K562 (cell line): ENCODE data around the gene PATL2. TPM values are rescaled to one million over a fixed set of nuclear protein-coding genes. Genes with fewer than 3 reads are reported as not detected.
A peak's percentile ranks its signal among the peaks of the same experiment; 100 is the strongest.

Source experiments
- BACH1 ChIP-seq: fragments of 200-800 bp; sonication (Bioruptor generic); IDR thresholded peaks from 2 replicates; pipeline ENCODE4 v1.6.1; 2016; ENCODE audit warnings: missing genetic modification characterization, missing compliant biosample characterization
- BCLAF1 ChIP-seq, 2 experiments: fragments of 450-650 bp in 1 of 2; IDR thresholded peaks; 2 replicates each; pipeline ENCODE4 v1.6.1; 2011 to 2017; ENCODE audit warnings: low read depth in 2 of 2, antibody characterized with exemption in 1 of 2, borderline replicate concordance in 1 of 2, low read length in 1 of 2, mild to moderate bottlenecking in 1 of 2, mixed read lengths in 1 of 2; ENCODE audit not compliant: control insufficient read depth in 1 of 2
- BHLHE40 ChIP-seq: IDR thresholded peaks from 2 replicates; pipeline ENCODE4 v1.6.1; 2011; ENCODE audit warnings: low read length, improper control_type of control experiment
- CBFA2T3 ChIP-seq: fragments of 450-650 bp; IDR thresholded peaks from 2 replicates; pipeline ENCODE4 v1.6.1; 2017
- DACH1 ChIP-seq: fragments of 450-650 bp; IDR thresholded peaks from 2 replicates; pipeline ENCODE4 v1.6.1; 2018; ENCODE audit not compliant: partially characterized antibody
- DIDO1 ChIP-seq: fragments of 450-650 bp; IDR thresholded peaks from 2 replicates; pipeline ENCODE4 v1.6.1; 2016; ENCODE audit warnings: low read depth, missing biosample characterization, missing genetic modification characterization
- HDGF ChIP-seq: fragments of 450-650 bp; IDR thresholded peaks from 2 replicates; pipeline ENCODE4 v1.6.1; 2016
- HLTF ChIP-seq: fragments of 450-650 bp; IDR thresholded peaks from 2 replicates; pipeline ENCODE4 v1.6.1; 2016
- HOMEZ ChIP-seq: fragments of 250-450 bp; sonication (Bioruptor Pico); IDR thresholded peaks from 2 replicates; pipeline ENCODE4 v1.4.0; 2020; ENCODE audit warnings: mild to moderate bottlenecking, moderate library complexity
- NCOA6 ChIP-seq: fragments of 450-650 bp; IDR thresholded peaks from 2 replicates; pipeline ENCODE4 v1.6.1; 2017; ENCODE audit warnings: mild to moderate bottlenecking
- PTRF ChIP-seq: fragments of 450-650 bp; IDR thresholded peaks from 2 replicates; pipeline ENCODE4 v1.6.1; 2016; ENCODE audit warnings: mild to moderate bottlenecking, missing genetic modification characterization, missing compliant biosample characterization
- SAP30 ChIP-seq: fragments of 200-600 bp; sonication (generic); IDR thresholded peaks from 2 replicates; pipeline ENCODE4 v1.6.1; 2012; ENCODE audit warnings: borderline replicate concordance, low read depth, mild to moderate bottlenecking, moderate library complexity, low read length, control low read depth, inconsistent platforms; ENCODE audit not compliant: insufficient read depth, poor library complexity, severe bottlenecking
- SRF ChIP-seq, 2 experiments: fragments of 250-450, 450-650 bp in 1 of 2; sonication (Bioruptor Pico) in 1 of 2; sonication (generic) in 1 of 2; formaldehyde crosslinking; IDR thresholded peaks; 2 replicates each; pipeline versions ENCODE4 v1.5.0 to v1.5.1; 2020 to 2022; ENCODE audit warnings: mild to moderate bottlenecking in 1 of 2, missing genetic modification reagents in 1 of 2
- TAF9B ChIP-seq: fragments of 450-650 bp; IDR thresholded peaks from 2 replicates; pipeline ENCODE4 v1.6.1; 2018; ENCODE audit warnings: mild to moderate bottlenecking; ENCODE audit not compliant: partially characterized antibody
- TARDBP ChIP-seq: fragments of 450-650 bp; IDR thresholded peaks from 2 replicates; pipeline ENCODE4 v1.6.1; 2016
- ZKSCAN8 ChIP-seq: fragments of 200-800 bp; sonication (Bioruptor generic); IDR thresholded peaks from 2 replicates; pipeline ENCODE4 v1.6.1; 2016; ENCODE audit warnings: missing genetic modification characterization, missing compliant biosample characterization
- ZNF277 ChIP-seq: fragments of 250-450 bp; sonication (Bioruptor Pico); IDR thresholded peaks from 2 replicates; pipeline ENCODE4 v1.8.0; 2022; ENCODE audit warnings: inconsistent platforms, mild to moderate bottlenecking, moderate library complexity, borderline replicate concordance
- ZNF398 ChIP-seq: fragments of 250-450 bp; sonication (Bioruptor Pico); IDR thresholded peaks from 2 replicates; pipeline ENCODE4 v1.8.0; 2021; ENCODE audit warnings: moderate library complexity, mild to moderate bottlenecking, inconsistent platforms
- ZNF79 ChIP-seq: fragments of 250-450 bp; sonication (Bioruptor Pico); IDR thresholded peaks from 2 replicates; pipeline ENCODE4 v1.4.0; 2020; ENCODE audit warnings: low read depth, mild to moderate bottlenecking, moderate library complexity
- polyA plus RNA-seq, 8 experiments: library from polyadenylated mRNA; depleted of rRNA in 4 of 8; stranded (reverse) in 5 of 8; unstranded in 3 of 8; fragments of >200 nt; fragmentation: Nextera tagmentation in 2 of 8; fragmentation: Illumina TruSeq in 1 of 8; extraction: Ambion mirVana in 2 of 8; extraction: Trizol in 1 of 8; gene quantifications; 2 replicates each; pipeline versions ENCODE4 v1.2.1 to v1.2.3, GENCODE V29; 2011 to 2014; ENCODE audit warnings: inconsistent platforms in 1 of 8, missing spikeins in 1 of 8
- total RNA-seq, 7 experiments: library from RNA; depleted of rRNA in 6 of 7; stranded (reverse); fragments of >200 nt in 6 of 7; fragmentation: Illumina TruSeq in 2 of 7; extraction: Trizol in 2 of 7; gene quantifications; 2 replicates each; pipeline versions ENCODE4 v1.2.1 to v1.2.3, GENCODE V29; 2011 to 2021; ENCODE audit warnings: low replicate concordance in 1 of 7

The PATL2 gene
- total and polyA plus RNA-seq, 9 of the 15 experiments (the other 6 are each of a cell fraction or from before 2014, with no cell fraction given): 0.42 to 1.1 (median 0.86) TPM

- TF ChIP-seq ZNF277: no peak
- TF ChIP-seq DIDO1 (tag): peak; percentile 33; the same call in 1 of the 2 replicates
- TF ChIP-seq HDGF: peak; percentile 98
- TF ChIP-seq ZNF398 (CRISPR knock-in tag): no peak
- TF ChIP-seq BCLAF1 (IDR thresholded peaks at IDR 0.05; ENCODE audit: borderline replicate concordance in 1 of 2, control insufficient read depth in 1 of 2, low read depth in 2 of 2, low read length in 1 of 2): no peak
- TF ChIP-seq NCOA6: no peak
- TF ChIP-seq SRF (CRISPR knock-in tag; IDR thresholded peaks at IDR 0.05): peak in 1 of 2 experiments; percentile 65; a peak in 2 of 4 replicates
- peak; percentile 73; the same call in 1 of the 2 replicates for TF ChIP-seq ZKSCAN8
- TF ChIP-seq HOMEZ: no peak
- no peak for TF ChIP-seq ZNF79 (CRISPR knock-in tag)
- TF ChIP-seq SAP30: peak; percentile 50
- peak; percentile 86 for TF ChIP-seq BHLHE40
- peak; percentile 51 for TF ChIP-seq PTRF
- TF ChIP-seq TARDBP: peak; percentile 39; the same call in 1 of the 2 replicates
- TF ChIP-seq TAF9B: peak; percentile 90
- TF ChIP-seq HLTF: no peak
- TF ChIP-seq CBFA2T3: 0 out of 2 replicates have a peak, but pooled peaks have one; percentile 7
- no peak for TF ChIP-seq DACH1
- TF ChIP-seq BACH1 (tag): peak; percentile 87
Observed at GRCh38 chr15:44663410-44664308, 47.5 kb downstream of the PATL2 start, which contains the start of gene SPG11 (continued).
